DND-41 (cell line): Measurements from ENCODE around the gene COPG2.

ENCODE experiments used
- ATAC-seq: fragments of 200-7000 bp; cut with Tn5 transposase; 3 replicates; pipeline ENCODE4 v1.9.1; 2021; ENCODE audit warnings: low read depth; ENCODE audit not compliant: insufficient read depth
- DNase-seq: peaks from one replicate; pipeline ENCODE4 v3.0.0-alpha.2; 2020
- H2AFZ ChIP-seq: 2 replicates; pipeline ENCODE4 v1.6.0; 2012; ENCODE audit warnings: low read depth, low read length
- H3K27ac ChIP-seq: 2 replicates; pipeline ENCODE4 v1.5.1; 2012; ENCODE audit warnings: low read length, inconsistent platforms
- H3K27me3 ChIP-seq: fragments of 200-600 bp; sonication (generic); 2 replicates; pipeline ENCODE4 v1.6.0; 2012; ENCODE audit warnings: low read length, mild to moderate bottlenecking, inconsistent platforms; ENCODE audit not compliant: insufficient read depth, poor library complexity
- H3K36me3 ChIP-seq: 2 replicates; pipeline ENCODE4 v1.5.1; 2012; ENCODE audit warnings: low read length, inconsistent platforms; ENCODE audit not compliant: insufficient read depth
- H3K4me1 ChIP-seq: 2 replicates; pipeline ENCODE4 v1.5.1; 2012; ENCODE audit warnings: mild to moderate bottlenecking, low read length; ENCODE audit not compliant: insufficient read depth
- H3K4me2 ChIP-seq: 2 replicates; pipeline ENCODE4 v1.6.0; 2012; ENCODE audit warnings: mild to moderate bottlenecking, moderate library complexity, low read length, inconsistent platforms; ENCODE audit not compliant: insufficient read depth
- H3K4me3 ChIP-seq, 2 experiments: fragments of 200-600 bp in 1 of 2; shearing (Covaris generic) in 1 of 2; 2 replicates each; pipeline ENCODE4 v1.5.1; 2012 to 2016; ENCODE audit warnings: inconsistent platforms in 2 of 2, low read length in 2 of 2, mild to moderate bottlenecking in 2 of 2, low read depth in 1 of 2, moderate library complexity in 1 of 2
- H3K79me2 ChIP-seq: 2 replicates; pipeline ENCODE4 v1.6.0; 2012; ENCODE audit warnings: low read length, inconsistent platforms; ENCODE audit not compliant: insufficient read depth
- H3K9ac ChIP-seq: 2 replicates; pipeline ENCODE4 v1.6.0; 2012; ENCODE audit warnings: low read depth, mild to moderate bottlenecking, inconsistent platforms, low read length, moderate library complexity
- H3K9me3 ChIP-seq: 2 replicates; pipeline ENCODE4 v1.5.1; 2012; ENCODE audit warnings: low read length, moderate library complexity, mild to moderate bottlenecking, inconsistent platforms; ENCODE audit not compliant: insufficient read depth, severe bottlenecking
- H4K20me1 ChIP-seq: 2 replicates; pipeline ENCODE4 v1.6.0; 2012; ENCODE audit warnings: low read length; ENCODE audit not compliant: insufficient read depth
- EZH2 ChIP-seq: IDR thresholded peaks from 3 replicates; pipeline ENCODE4 v1.6.1; 2012; ENCODE audit warnings: borderline replicate concordance, low read depth, mild to moderate bottlenecking, moderate library complexity, low read length, inconsistent platforms; ENCODE audit not compliant: severe bottlenecking
- TF ChIP-seq, protein P1 (sequence below): IDR thresholded peaks from 2 replicates; pipeline ENCODE4 v1.5.1; 2012; ENCODE audit warnings: borderline replicate concordance, low read length, moderate library complexity, mild to moderate bottlenecking; ENCODE audit not compliant: poor library complexity, severe bottlenecking; ENCODE audit errors: extremely low read depth

Gene COPG2

DNA sequence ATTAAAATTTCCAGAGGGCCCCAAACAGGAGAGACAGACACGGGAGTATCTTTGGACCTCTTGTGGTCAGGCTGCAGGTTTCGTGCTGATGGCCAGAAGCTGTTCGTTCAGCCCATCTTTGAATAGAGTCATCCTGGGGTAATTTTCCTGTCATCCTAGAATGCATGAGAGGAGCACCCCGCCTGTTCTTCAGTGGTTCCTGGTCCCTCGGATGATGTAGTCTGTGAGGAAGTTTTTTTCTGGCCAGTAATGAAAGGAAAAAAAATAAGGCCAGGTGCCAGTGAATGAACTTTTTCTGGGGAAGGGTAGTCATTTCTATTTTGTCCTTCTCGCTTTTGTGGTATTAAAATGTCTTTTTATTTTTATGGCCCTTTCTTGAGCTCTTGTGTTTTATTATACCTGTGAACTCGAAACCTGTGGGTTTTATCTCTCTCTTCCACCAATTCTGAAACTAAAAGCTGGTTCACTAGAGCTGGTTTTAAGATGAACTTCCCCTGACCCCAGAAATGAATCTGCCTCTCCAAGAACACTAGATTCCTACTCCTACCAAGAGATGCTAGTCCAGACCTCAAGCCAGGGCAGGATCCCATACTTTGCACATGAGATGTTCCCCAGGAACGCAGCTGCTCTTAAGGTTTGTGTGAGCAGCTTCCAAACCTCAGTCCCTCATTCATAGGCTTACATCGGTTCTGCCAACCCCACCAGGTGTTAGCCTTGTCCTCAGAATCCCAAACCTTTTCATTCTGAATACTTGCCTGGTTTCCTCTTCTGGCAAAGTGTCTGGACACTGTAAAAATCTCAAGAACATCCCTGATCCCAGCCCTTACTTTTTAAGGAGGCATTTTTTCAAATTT is 192.0 kb downstream of the COPG2 start:
- no peak overlapping the region for H3K4me2 ChIP-seq

GRCh38 chr7:130475776-130476175 is 192.8 kb downstream of the COPG2 start:
- TF ChIP-seq, protein P1, sequence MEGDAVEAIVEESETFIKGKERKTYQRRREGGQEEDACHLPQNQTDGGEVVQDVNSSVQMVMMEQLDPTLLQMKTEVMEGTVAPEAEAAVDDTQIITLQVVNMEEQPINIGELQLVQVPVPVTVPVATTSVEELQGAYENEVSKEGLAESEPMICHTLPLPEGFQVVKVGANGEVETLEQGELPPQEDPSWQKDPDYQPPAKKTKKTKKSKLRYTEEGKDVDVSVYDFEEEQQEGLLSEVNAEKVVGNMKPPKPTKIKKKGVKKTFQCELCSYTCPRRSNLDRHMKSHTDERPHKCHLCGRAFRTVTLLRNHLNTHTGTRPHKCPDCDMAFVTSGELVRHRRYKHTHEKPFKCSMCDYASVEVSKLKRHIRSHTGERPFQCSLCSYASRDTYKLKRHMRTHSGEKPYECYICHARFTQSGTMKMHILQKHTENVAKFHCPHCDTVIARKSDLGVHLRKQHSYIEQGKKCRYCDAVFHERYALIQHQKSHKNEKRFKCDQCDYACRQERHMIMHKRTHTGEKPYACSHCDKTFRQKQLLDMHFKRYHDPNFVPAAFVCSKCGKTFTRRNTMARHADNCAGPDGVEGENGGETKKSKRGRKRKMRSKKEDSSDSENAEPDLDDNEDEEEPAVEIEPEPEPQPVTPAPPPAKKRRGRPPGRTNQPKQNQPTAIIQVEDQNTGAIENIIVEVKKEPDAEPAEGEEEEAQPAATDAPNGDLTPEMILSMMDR, result no peak
- TF ChIP-seq EZH2, result no peak
- H3K4me2 ChIP-seq, result no peak overlapping the region
- H3K79me2 ChIP-seq, result no peaks in the 10 kb centered on the region
- no peaks in the 10 kb centered on the region for H3K36me3 ChIP-seq
- no peaks in the 10 kb centered on the region for H3K4me1 ChIP-seq
- H3K9ac ChIP-seq, result no peak overlapping the region
- DNase-seq, result no peak
- no peaks in the 10 kb centered on the region for H4K20me1 ChIP-seq
- H3K4me3 ChIP-seq, result no peak overlapping the region
- H3K27me3 ChIP-seq, result no peaks in the 10 kb centered on the region
- no peak overlapping the region for H2AFZ ChIP-seq
- no peak for ATAC-seq
- H3K27ac ChIP-seq, result no peak overlapping the region
- H3K9me3 ChIP-seq, result no peaks in the 10 kb centered on the region

More for the DNA sequence above, 192.0 kb downstream of the COPG2 start:
- Histone ChIP-seq H3K27me3 (no peaks in the 10 kb centered on the region), H3K27ac (no peak overlapping the region), H3K9ac (no peak overlapping the region), H2AFZ (no peak overlapping the region), H4K20me1 (no peaks in the 10 kb centered on the region), H3K9me3 (no peaks in the 10 kb centered on the region), H3K79me2 (no peaks in the 10 kb centered on the region), H3K36me3 (no peaks in the 10 kb centered on the region), H3K4me3 (no peak overlapping the region), H3K4me1 (no peaks in the 10 kb centered on the region)
- no peak for DNase-seq
- ATAC-seq, result no peak
- TF ChIP-seq EZH2, result no peak
- TF ChIP-seq, protein P1, result no peak

DNA sequence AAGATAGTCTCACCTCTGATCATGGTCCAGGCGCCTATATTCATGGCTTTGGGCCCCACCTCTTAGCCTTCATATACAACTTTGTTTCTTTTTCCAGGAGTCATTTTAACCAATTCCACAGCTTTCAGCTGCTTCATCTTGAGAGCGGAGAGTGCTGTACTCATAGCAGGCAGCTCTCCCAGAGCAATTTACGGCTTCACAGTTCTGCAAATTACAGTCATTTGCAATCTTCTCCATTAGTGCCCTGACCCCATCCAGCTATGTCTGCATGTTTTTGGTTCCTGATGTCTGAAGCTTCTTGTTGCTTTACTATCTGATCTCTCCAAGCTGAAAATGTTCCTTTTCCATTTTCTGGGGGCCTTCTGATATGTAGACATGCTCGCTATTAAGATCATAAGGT is 194.7 kb downstream of the COPG2 start:
- no peak overlapping the region for H2AFZ ChIP-seq
- no peaks in the 10 kb centered on the region for H3K79me2 ChIP-seq
- H3K9ac ChIP-seq, result no peak overlapping the region
- no peaks in the 10 kb centered on the region for H3K9me3 ChIP-seq
- no peak overlapping the region for H3K4me3 ChIP-seq
- no peak overlapping the region for H3K4me2 ChIP-seq
- no peaks in the 10 kb centered on the region for H4K20me1 ChIP-seq
- DNase-seq (no peak), ATAC-seq (no peak)
- TF ChIP-seq, protein P1, result no peak
- no peak for TF ChIP-seq EZH2
- no peaks in the 10 kb centered on the region for H3K27me3 ChIP-seq
- no peaks in the 10 kb centered on the region for H3K36me3 ChIP-seq
- H3K27ac ChIP-seq, result no peak overlapping the region
- H3K4me1 ChIP-seq, result no peaks in the 10 kb centered on the region
